ENCODE data around the gene NEK4. TPM values are rescaled to one million over a fixed set of nuclear protein-coding genes. Genes with fewer than 3 reads are reported as not detected.
"Not testable (repeated sequence)": the region's sequence is repeated elsewhere in the genome, so short reads cannot be mapped to it uniquely, and the experiment has no call there.

NEK4 gene
- total and polyA plus RNA-seq, 4 donors, result 5.4 to 28.7 (median 15.4) TPM

DNA sequence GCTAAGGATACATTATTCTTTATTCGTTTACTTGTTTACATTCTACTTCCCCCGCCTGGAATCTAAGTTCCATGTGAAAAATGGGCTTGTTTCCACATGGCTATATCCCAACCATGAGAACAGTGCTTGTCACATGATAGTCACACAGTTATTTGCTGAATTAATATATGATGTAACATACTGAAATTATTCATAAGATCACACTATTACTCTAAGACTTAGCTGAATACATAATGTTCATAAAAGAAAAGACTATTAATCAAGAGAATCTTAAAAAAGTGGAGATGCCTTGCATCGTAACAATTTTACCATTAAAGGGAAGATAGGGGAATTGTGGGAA lies 91.6 kb downstream of the NEK4 start (continued):
- TF ChIP-seq FOXA1 (IDR thresholded peaks at IDR 0.05) (no peak), SP1 (IDR thresholded peaks at IDR 0.05) (no peak)

DNA sequence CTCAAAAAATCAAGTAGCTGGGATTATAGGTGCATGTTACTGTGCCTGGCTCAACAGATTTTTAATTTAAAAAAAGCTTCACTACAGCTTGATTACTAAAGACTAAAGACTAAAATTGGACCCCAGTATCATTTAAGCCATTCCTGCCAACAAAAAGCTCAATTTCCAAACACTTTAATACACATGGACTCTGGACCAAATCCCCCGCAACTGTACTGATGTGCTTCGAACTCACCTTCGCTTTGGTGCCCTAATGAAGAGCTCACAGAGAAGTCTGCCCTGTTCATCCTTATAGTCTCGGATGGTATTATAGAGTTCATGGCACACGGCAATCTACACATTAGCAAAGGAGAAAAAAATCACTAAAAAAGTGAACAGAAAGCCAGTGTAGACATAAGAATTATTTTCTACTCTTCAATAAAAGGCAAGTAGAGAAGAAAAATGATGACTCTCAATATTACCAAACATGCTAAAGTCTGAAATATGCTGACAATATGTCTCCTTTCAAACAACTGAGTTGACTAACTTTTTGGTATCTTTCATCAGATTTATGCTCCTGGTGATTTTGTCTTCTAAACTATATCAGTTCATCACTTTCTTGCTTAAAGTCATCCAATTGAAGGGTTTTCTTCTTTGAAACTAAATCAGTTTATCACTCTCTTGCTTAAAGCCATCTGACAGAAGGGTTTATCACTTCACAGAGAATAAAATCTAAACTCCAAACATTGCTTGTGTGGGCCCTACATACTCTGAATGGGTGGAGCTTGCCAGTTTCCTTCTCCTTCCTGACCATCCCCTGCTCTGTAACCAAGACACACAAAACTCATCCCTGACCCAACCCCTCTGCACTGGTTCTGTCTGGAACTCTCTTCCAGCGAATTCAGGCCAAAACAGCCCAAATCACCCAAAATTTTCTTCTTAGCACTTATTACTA lies 92.2 kb downstream of the NEK4 start:
- DNase-seq (ENCODE audit: low spot score), result no peak
- H3K9ac ChIP-seq (ENCODE audit: low read depth in 1 of 2, low read length in 2 of 2), result no peak overlapping the region
- 63% methylated on average over 6 of the region's 6 CpGs for WGBS
- no peaks in the 10 kb centered on the region for H3K27me3 ChIP-seq (ENCODE audit: control insufficient read depth in 4 of 4, insufficient read depth in 4 of 4, low read length in 3 of 4)
- H3K9me3 ChIP-seq (ENCODE audit: control insufficient read depth in 4 of 4, low read length in 3 of 4), result no peaks in the 10 kb centered on the region
- TF ChIP-seq FOXA1 (IDR thresholded peaks at IDR 0.05) (no peak), JUND (IDR thresholded peaks at IDR 0.05) (no peak), NR2F2 (IDR thresholded peaks at IDR 0.05) (no peak), SP1 (IDR thresholded peaks at IDR 0.05) (peak; percentile 34), ZBTB33 (IDR thresholded peaks at IDR 0.05) (no peak), TAF1 (conservative IDR thresholded peaks at IDR 0.05) (no peak), YY1 (IDR thresholded peaks at IDR 0.05) (no peak), RXRA (IDR thresholded peaks at IDR 0.05) (peak in 1 of 2 donors; percentile 41), RAD21 (IDR thresholded peaks at IDR 0.05) (peak in 1 of 2 donors; percentile 16), GABPA (IDR thresholded peaks at IDR 0.05 in 1 of 2, conservative IDR thresholded peaks at IDR 0.05 in 1 of 2) (no peak), HNF4A (conservative IDR thresholded peaks at IDR 0.05) (peak; percentile 83 to 86), HNF4G (IDR thresholded peaks at IDR 0.05) (no peak), FOXA2 (IDR thresholded peaks at IDR 0.05) (peak; percentile 9), EGR1 (IDR thresholded peaks at IDR 0.05; ENCODE audit: low read depth in 2 of 2) (no peak)
- TF ChIP-seq, protein P1, sequence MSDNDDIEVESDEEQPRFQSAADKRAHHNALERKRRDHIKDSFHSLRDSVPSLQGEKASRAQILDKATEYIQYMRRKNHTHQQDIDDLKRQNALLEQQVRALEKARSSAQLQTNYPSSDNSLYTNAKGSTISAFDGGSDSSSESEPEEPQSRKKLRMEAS (IDR thresholded peaks at IDR 0.05), result no peak
- TF ChIP-seq, protein P2, sequence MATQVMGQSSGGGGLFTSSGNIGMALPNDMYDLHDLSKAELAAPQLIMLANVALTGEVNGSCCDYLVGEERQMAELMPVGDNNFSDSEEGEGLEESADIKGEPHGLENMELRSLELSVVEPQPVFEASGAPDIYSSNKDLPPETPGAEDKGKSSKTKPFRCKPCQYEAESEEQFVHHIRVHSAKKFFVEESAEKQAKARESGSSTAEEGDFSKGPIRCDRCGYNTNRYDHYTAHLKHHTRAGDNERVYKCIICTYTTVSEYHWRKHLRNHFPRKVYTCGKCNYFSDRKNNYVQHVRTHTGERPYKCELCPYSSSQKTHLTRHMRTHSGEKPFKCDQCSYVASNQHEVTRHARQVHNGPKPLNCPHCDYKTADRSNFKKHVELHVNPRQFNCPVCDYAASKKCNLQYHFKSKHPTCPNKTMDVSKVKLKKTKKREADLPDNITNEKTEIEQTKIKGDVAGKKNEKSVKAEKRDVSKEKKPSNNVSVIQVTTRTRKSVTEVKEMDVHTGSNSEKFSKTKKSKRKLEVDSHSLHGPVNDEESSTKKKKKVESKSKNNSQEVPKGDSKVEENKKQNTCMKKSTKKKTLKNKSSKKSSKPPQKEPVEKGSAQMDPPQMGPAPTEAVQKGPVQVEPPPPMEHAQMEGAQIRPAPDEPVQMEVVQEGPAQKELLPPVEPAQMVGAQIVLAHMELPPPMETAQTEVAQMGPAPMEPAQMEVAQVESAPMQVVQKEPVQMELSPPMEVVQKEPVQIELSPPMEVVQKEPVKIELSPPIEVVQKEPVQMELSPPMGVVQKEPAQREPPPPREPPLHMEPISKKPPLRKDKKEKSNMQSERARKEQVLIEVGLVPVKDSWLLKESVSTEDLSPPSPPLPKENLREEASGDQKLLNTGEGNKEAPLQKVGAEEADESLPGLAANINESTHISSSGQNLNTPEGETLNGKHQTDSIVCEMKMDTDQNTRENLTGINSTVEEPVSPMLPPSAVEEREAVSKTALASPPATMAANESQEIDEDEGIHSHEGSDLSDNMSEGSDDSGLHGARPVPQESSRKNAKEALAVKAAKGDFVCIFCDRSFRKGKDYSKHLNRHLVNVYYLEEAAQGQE (IDR thresholded peaks at IDR 0.05), result no peak
- TF ChIP-seq, protein P3, sequence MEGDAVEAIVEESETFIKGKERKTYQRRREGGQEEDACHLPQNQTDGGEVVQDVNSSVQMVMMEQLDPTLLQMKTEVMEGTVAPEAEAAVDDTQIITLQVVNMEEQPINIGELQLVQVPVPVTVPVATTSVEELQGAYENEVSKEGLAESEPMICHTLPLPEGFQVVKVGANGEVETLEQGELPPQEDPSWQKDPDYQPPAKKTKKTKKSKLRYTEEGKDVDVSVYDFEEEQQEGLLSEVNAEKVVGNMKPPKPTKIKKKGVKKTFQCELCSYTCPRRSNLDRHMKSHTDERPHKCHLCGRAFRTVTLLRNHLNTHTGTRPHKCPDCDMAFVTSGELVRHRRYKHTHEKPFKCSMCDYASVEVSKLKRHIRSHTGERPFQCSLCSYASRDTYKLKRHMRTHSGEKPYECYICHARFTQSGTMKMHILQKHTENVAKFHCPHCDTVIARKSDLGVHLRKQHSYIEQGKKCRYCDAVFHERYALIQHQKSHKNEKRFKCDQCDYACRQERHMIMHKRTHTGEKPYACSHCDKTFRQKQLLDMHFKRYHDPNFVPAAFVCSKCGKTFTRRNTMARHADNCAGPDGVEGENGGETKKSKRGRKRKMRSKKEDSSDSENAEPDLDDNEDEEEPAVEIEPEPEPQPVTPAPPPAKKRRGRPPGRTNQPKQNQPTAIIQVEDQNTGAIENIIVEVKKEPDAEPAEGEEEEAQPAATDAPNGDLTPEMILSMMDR (IDR thresholded peaks at IDR 0.05; ENCODE audit: low read depth, low read length, missing input control), result no peak
- TF ChIP-seq, protein P4, sequence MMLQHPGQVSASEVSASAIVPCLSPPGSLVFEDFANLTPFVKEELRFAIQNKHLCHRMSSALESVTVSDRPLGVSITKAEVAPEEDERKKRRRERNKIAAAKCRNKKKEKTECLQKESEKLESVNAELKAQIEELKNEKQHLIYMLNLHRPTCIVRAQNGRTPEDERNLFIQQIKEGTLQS (IDR thresholded peaks at IDR 0.05), result no peak
- H3K36me3 ChIP-seq (ENCODE audit: control insufficient read depth in 4 of 4, insufficient read depth in 3 of 4, low read depth in 1 of 4, low read length in 3 of 4), result peaks cover 2 to 27% (median 16%) of the 10 kb centered on the region in 4 donors
- H3K4me1 ChIP-seq (ENCODE audit: control insufficient read depth in 4 of 4, insufficient read depth in 4 of 4, low read length in 3 of 4), result peaks cover 10 to 44% (median 36%) of the 10 kb centered on the region in 4 donors
- no peak overlapping the region for H3K4me3 ChIP-seq (ENCODE audit: low read depth in 1 of 3, low read length in 3 of 3)
- H3K27ac ChIP-seq (ENCODE audit: low read depth in 1 of 2, low read length in 2 of 2), result peak overlapping the region; percentile 6 to 52

DNA sequence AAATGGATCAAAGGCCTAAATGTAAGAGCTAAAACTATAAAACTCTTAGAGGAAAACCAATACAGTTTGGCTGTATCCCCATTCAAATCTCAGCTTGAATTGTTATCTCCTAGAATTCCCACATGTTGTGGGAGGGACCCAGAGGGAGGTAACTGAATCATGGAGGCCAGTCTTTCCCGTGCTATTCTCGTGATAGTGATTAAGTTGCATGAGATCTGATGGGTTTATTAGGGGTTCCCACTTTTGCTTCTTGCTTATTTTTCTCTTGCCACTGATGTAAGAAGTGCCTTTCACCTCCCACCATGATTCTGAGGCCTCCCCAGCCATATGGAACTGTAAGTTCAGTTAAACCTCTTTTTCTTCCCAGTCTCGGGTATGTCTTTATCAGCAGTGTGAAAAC lies 94.5 kb downstream of the NEK4 start:
- H3K27me3 ChIP-seq (ENCODE audit: control insufficient read depth in 4 of 4, insufficient read depth in 4 of 4, low read length in 3 of 4); DNase-seq (ENCODE audit: low spot score); H3K9ac ChIP-seq (ENCODE audit: low read depth in 1 of 2, low read length in 2 of 2); H3K4me3 ChIP-seq (ENCODE audit: low read depth in 1 of 3, low read length in 3 of 3); H3K9me3 ChIP-seq (ENCODE audit: control insufficient read depth in 4 of 4, low read length in 3 of 4); H3K27ac ChIP-seq (ENCODE audit: low read depth in 1 of 2, low read length in 2 of 2): not testable (repeated sequence)
- 91% methylated on average over 3 of the region's 3 CpGs for whole genome bisulfite sequencing
- Histone ChIP-seq H3K4me1 (ENCODE audit: control insufficient read depth in 4 of 4, insufficient read depth in 4 of 4, low read length in 3 of 4) (peaks cover 5 to 25% (median 18%) of the 10 kb centered on the region in 4 donors), H3K36me3 (ENCODE audit: control insufficient read depth in 4 of 4, insufficient read depth in 3 of 4, low read depth in 1 of 4, low read length in 3 of 4) (peaks cover 4 to 42% (median 25%) of the 10 kb centered on the region in 4 donors)
